Measurements from ENCODE around the gene PRSS33.

GRCh38 chr16:2787406-2787805, at the start of gene PRSS33:
- TF ChIP-seq CTCF (IDR thresholded peaks at IDR 0.05) (no peak), YY1 (IDR thresholded peaks at IDR 0.05; ENCODE audit: low read depth) (no peak), SIN3A (IDR thresholded peaks at IDR 0.05; ENCODE audit: borderline replicate concordance, low read depth, low read length) (no peak)

Data from SK-N-SH (cell line).